K562 (cell line): ENCODE results near the gene PIEZO2. TPM values are rescaled to one million over a fixed set of nuclear protein-coding genes. Genes with fewer than 3 reads are reported as not detected.

Source experiments
- ARID1B ChIP-seq: fragments of 450-650 bp; IDR thresholded peaks from 2 replicates; pipeline ENCODE4 v1.6.1; 2016; ENCODE audit warnings: antibody characterized with exemption, mild to moderate bottlenecking, inconsistent platforms
- FOXP1 ChIP-seq: sonication (generic); formaldehyde crosslinking; IDR thresholded peaks from 2 replicates; pipeline ENCODE4 v1.8.0; 2022; ENCODE audit warnings: mild to moderate bottlenecking, missing genetic modification reagents
- MCM3 ChIP-seq: fragments of 450-650 bp; IDR thresholded peaks from 2 replicates; pipeline ENCODE4 v1.6.1; 2016
- RAD21 ChIP-seq, 2 experiments: fragments of 250-450 bp in 1 of 2; fragments of 450-650 bp in 1 of 2; sonication (Bioruptor Pico) in 1 of 2; formaldehyde crosslinking in 1 of 2; IDR thresholded peaks in 1 of 2; conservative IDR thresholded peaks in 1 of 2; 2 replicates each; pipeline versions ENCODE4 v1.4.0 to v1.8.0; 2020 to 2022; ENCODE audit warnings: mild to moderate bottlenecking in 2 of 2, moderate library complexity in 1 of 2
- RFX7 ChIP-seq: fragments of 250-450 bp; sonication (Bioruptor Pico); IDR thresholded peaks from 2 replicates; pipeline ENCODE4 v1.5.1; 2021; ENCODE audit warnings: mild to moderate bottlenecking
- TAL1 ChIP-seq: fragments of 450-650 bp; IDR thresholded peaks from 2 replicates; pipeline ENCODE4 v1.6.1; 2016; ENCODE audit warnings: mild to moderate bottlenecking
- THAP12 ChIP-seq: fragments of 250-450 bp; sonication (Bioruptor Pico); IDR thresholded peaks from 2 replicates; pipeline ENCODE4 v1.9.0; 2021; ENCODE audit warnings: mild to moderate bottlenecking, inconsistent platforms
- VEZF1 ChIP-seq: fragments of 200-800 bp; sonication (Bioruptor generic); IDR thresholded peaks from 2 replicates; pipeline ENCODE4 v1.6.1; 2017; ENCODE audit warnings: missing genetic modification characterization, missing compliant biosample characterization
- ZNF76 ChIP-seq: fragments of 250-450 bp; sonication (Bioruptor Pico); IDR thresholded peaks from 2 replicates; pipeline ENCODE4 v1.4.0; 2020; ENCODE audit warnings: mild to moderate bottlenecking, moderate library complexity, borderline replicate concordance
- polyA plus RNA-seq, 8 experiments: library from polyadenylated mRNA; depleted of rRNA in 4 of 8; stranded (reverse) in 5 of 8; unstranded in 3 of 8; fragments of >200 nt; fragmentation: Nextera tagmentation in 2 of 8; fragmentation: Illumina TruSeq in 1 of 8; extraction: Ambion mirVana in 2 of 8; extraction: Trizol in 1 of 8; gene quantifications; 2 replicates each; pipeline versions ENCODE4 v1.2.1 to v1.2.3, GENCODE V29; 2011 to 2014; ENCODE audit warnings: inconsistent platforms in 1 of 8, missing spikeins in 1 of 8
- total RNA-seq, 7 experiments: library from RNA; depleted of rRNA in 6 of 7; stranded (reverse); fragments of >200 nt in 6 of 7; fragmentation: Illumina TruSeq in 2 of 7; extraction: Trizol in 2 of 7; gene quantifications; 2 replicates each; pipeline versions ENCODE4 v1.2.1 to v1.2.3, GENCODE V29; 2011 to 2021; ENCODE audit warnings: low replicate concordance in 1 of 7

The PIEZO2 gene
- total and polyA plus RNA-seq, 9 of the 15 experiments (the other 6 are each of a cell fraction or from before 2014, with no cell fraction given), result 0.54 to 4.1 (median 2.0) TPM

GRCh38 chr18:11004294-11004693 lies 145.1 kb downstream of the PIEZO2 start (continued):
- TF ChIP-seq ZNF76 (CRISPR knock-in tag) (no peak), ARID1B (no peak), RAD21 (CRISPR knock-in tag; conservative IDR thresholded peaks at IDR 0.05 in 1 of 2, IDR thresholded peaks at IDR 0.05 in 1 of 2) (no peak), VEZF1 (CRISPR knock-in tag) (no peak), RFX7 (CRISPR knock-in tag) (no peak), TAL1 (no peak), MCM3 (no peak), FOXP1 (CRISPR knock-in tag) (no peak), THAP12 (CRISPR knock-in tag) (no peak)
